Measurements from ENCODE around the gene ERP27. TPM values are rescaled to one million over a fixed set of nuclear protein-coding genes. Genes with fewer than 3 reads are reported as not detected.

The ERP27 gene
- 0.96 TPM in 1 of 2 replicates, not detected in the other for total RNA-seq

GRCh38 chr12:14938301-14938700 lies at the start of gene ERP27:
TSS of gene ERP27 (minus strand) at chr12:14938537. CDS start at chr12:14938508, 29 bp downstream.

DNA sequence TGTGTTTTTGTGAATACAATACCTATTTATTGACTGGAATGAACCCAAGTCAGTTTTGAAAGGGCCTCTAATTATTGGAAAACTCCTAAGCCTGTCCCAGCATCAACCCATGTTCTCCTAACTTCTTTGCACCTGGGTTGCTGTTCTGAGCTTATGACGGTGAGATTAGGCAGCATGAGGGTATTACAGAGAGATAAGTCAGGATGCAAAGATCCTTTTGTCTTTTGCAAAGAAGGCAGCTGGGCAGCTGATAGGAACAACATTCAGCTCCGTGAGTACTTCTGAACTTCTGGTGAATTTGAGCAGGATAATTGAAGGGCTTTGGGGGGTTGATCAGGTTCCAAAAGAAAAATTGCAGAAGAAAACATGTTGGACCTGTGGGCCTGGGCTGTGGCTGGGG lies 34.5 kb upstream of the ERP27 start, which contains the start of gene PDE6H:
Gene PDE6H, plus strand, starts transcription at position 227 of the 400 bp plus-strand sequence. CDS start 4,971 bp downstream, outside the sequence.

DNA sequence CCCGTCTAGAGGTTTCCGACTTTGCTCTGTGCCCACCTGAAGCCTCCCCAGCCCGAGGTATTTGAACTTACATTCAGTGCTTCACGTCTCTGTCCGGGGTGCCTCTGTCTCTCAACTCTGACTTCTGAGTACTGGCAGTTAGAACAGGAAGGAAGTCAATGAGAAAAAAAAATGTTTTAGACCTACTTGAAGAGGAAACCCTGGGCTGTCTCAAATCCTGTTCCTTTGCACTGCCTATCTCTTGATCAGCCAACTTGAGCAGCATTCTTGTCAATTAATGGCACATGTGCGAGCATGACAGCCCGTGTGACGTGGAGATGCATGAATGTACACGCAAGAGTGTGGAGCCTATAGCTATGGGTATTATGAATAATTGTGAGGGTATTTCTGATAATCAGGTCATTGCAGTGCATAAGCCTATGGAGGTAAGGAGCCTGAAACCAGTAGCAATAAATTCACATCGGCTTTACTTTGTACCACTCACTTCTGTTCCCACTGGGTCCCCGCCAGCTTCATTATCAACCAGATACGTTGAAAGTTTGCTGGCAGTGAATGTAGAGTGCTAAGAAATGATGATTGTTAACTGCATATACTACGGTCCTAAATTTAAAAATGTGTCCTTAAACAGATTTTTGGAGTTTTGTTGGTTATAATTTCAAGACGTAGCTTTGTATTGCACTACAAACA lies 23.3 kb upstream of the ERP27 start, which contains the start of gene ARHGDIB:
Gene ARHGDIB, minus strand, starts transcription at position 136 of the 687 bp plus-strand sequence. CDS start 10,889 bp downstream, outside the sequence.

GRCh38 chr12:14885718-14886221 lies 52.6 kb downstream of the ERP27 start, which contains the start of gene MGP:
TSS of gene MGP (minus strand) at chr12:14885854. CDS start at chr12:14885791, 63 bp downstream.

Other genes with a start within 250 kb of the ERP27 start
- not detected in 2 replicates for gene GUCY2C, start 241.9 kb downstream of the ERP27 start, total RNA-seq
- gene WBP11, start 135.1 kb downstream of the ERP27 start, total RNA-seq: 3.9 and 10.2 TPM in 2 replicates
- 2.6 and 2.7 TPM in 2 replicates for gene C12orf60, start 134.9 kb downstream of the ERP27 start, total RNA-seq
- gene SMCO3, start 124.4 kb downstream of the ERP27 start, total RNA-seq: not detected in 2 replicates
- 0.24 TPM in 1 of 2 replicates, not detected in the other for gene ART4, start 95.0 kb downstream of the ERP27 start, total RNA-seq
- under 0.01 TPM in 1 of 2 replicates, not detected in the other for gene MGP, start 52.7 kb downstream of the ERP27 start, total RNA-seq
- 0.85 and 3.6 TPM in 2 replicates for gene ARHGDIB, start 23.1 kb upstream of the ERP27 start, total RNA-seq
- gene PDE6H, start 34.5 kb upstream of the ERP27 start, total RNA-seq: not detected in 2 replicates

All from tracheal epithelial cell (primary cell).